Neural cell (in vitro differentiated cells): ENCODE results near the gene CEBPA.

Experiments
- CTCF ChIP-seq: fragments of 450-650 bp; IDR thresholded peaks from 2 replicates; pipeline ENCODE4 v1.5.1; 2014; ENCODE audit warnings: antibody characterized with exemption, mild to moderate bottlenecking, moderate library complexity; ENCODE audit not compliant: poor library complexity, severe bottlenecking
- EZH2 ChIP-seq: fragments of 200-600, 300-800 bp; shearing (Covaris generic), sonication (generic); IDR thresholded peaks from 2 replicates; pipeline ENCODE4 v1.6.1; 2014; ENCODE audit warnings: antibody characterized with exemption, low read length, borderline replicate concordance, mild to moderate bottlenecking; ENCODE audit not compliant: insufficient read depth, poor library complexity, severe bottlenecking
- POLR2AphosphoS5 ChIP-seq: IDR thresholded peaks from 2 replicates; pipeline ENCODE4 v1.6.1; 2012

- TF ChIP-seq CTCF (no peak), EZH2 (no peak), POLR2AphosphoS5 (no peak)
These were observed 20.9 kb downstream of the CEBPA start for GRCh38 chr19:33281296-33281926.
